NCI-H187 treated with DMSO at 0.1 percent for 48 hours (cell line): ENCODE results near the gene AADACL4.

Experiments used
- DNase-seq: peaks from one replicate; lab custom pipeline; 2025; lab: John Stamatoyannopoulos, UW

Gene AADACL4

GRCh38 chr1:12643785-12644184 is at the start of gene AADACL4:
Gene AADACL4, plus strand, starts transcription at chr1:12644085. Its CDS starts 462 bp downstream, at chr1:12644547.
- no peak for DNase-seq

- DNase-seq, result no peak
Measured at GRCh38 chr1:12594490-12594889, 49.4 kb upstream of the AADACL4 start.

- no peak for DNase-seq
Measured at GRCh38 chr1:12594966-12595756, 48.7 kb upstream of the AADACL4 start.

- DNase-seq, result no peak
Measured at GRCh38 chr1:12595757-12596006, 48.2 kb upstream of the AADACL4 start.

GRCh38 chr1:12596007-12596821 is 47.7 kb upstream of the AADACL4 start:
- DNase-seq, result no peak

- no peak for DNase-seq
Measured at GRCh38 chr1:12597792-12598191, 46.1 kb upstream of the AADACL4 start.

GRCh38 chr1:12598974-12599373 is 44.9 kb upstream of the AADACL4 start:
- no peak for DNase-seq

- no peak for DNase-seq
Measured at GRCh38 chr1:12599657-12600056, 44.2 kb upstream of the AADACL4 start.

GRCh38 chr1:12600335-12600734 is 43.5 kb upstream of the AADACL4 start:
- DNase-seq, result no peak

GRCh38 chr1:12600880-12601633 is 42.8 kb upstream of the AADACL4 start:
- DNase-seq, result no peak

- DNase-seq, result no peak
Measured at GRCh38 chr1:12601700-12602658, 41.9 kb upstream of the AADACL4 start.

GRCh38 chr1:12602659-12603024 is 41.2 kb upstream of the AADACL4 start:
- no peak for DNase-seq

GRCh38 chr1:12603224-12603623 is 40.7 kb upstream of the AADACL4 start:
- DNase-seq, result no peak

GRCh38 chr1:12604114-12604874 is 39.6 kb upstream of the AADACL4 start:
- no peak for DNase-seq

- no peak for DNase-seq
Measured at GRCh38 chr1:12604986-12605385, 38.9 kb upstream of the AADACL4 start.

- DNase-seq, result no peak
Measured at GRCh38 chr1:12607263-12607662, 36.6 kb upstream of the AADACL4 start.

GRCh38 chr1:12608311-12608957 is 35.5 kb upstream of the AADACL4 start:
- no peak for DNase-seq

- no peak for DNase-seq
Measured at GRCh38 chr1:12609469-12610003, 34.3 kb upstream of the AADACL4 start.

- DNase-seq, result no peak
Measured at GRCh38 chr1:12610305-12610935, 33.5 kb upstream of the AADACL4 start.

GRCh38 chr1:12610941-12611340 is 32.9 kb upstream of the AADACL4 start:
- DNase-seq, result no peak
